IPS-20b (cell line): ENCODE data around the gene TENM4.

ENCODE experiments used
- H3K27ac ChIP-seq: one replicate; pipeline ENCODE4 v1.5.1; 2013; ENCODE audit warnings: low read length
- H3K27me3 ChIP-seq: 2 replicates; pipeline ENCODE4 v1.6.1; 2013; ENCODE audit warnings: mild to moderate bottlenecking, low read length, inconsistent platforms; ENCODE audit not compliant: insufficient read depth
- H3K36me3 ChIP-seq: 2 replicates; pipeline ENCODE4 v1.6.1; 2013; ENCODE audit warnings: low read depth, mild to moderate bottlenecking, inconsistent platforms, low read length, moderate library complexity; ENCODE audit not compliant: insufficient read depth
- H3K4me1 ChIP-seq: 2 replicates; pipeline ENCODE4 v1.6.1; 2013; ENCODE audit warnings: mild to moderate bottlenecking, control low read depth, inconsistent platforms, low read length, moderate library complexity; ENCODE audit not compliant: insufficient read depth
- H3K4me3 ChIP-seq: 2 replicates; pipeline ENCODE4 v1.5.1; 2013; ENCODE audit warnings: mild to moderate bottlenecking, low read length, inconsistent platforms
- H3K9ac ChIP-seq: 2 replicates; pipeline ENCODE4 v1.6.1; 2013; ENCODE audit warnings: low read depth, mild to moderate bottlenecking, inconsistent platforms, low read length, moderate library complexity
- H3K9me3 ChIP-seq: 2 replicates; pipeline ENCODE4 v1.6.1; 2013; ENCODE audit warnings: mild to moderate bottlenecking, low read depth, low read length, inconsistent platforms; ENCODE audit not compliant: insufficient read depth

The TENM4 gene

DNA sequence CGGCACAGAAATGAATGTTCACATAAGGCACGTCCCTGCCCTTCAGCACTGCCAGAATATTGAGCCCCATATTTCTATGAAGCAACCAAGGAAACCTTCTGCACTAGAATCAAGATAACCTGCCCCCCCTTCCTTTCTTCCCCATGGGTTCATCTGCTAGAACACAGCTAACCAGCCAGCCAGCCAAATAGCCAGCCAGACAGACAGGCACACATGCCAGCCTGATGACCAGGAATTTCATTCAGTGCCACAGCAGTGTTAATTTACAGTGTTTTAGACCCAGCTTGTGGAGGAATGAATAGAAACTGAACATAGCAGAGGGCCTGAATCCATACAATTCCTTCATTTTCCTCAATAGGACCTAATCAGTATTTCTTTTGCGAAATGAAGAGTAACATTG is 57.0 kb downstream of the TENM4 start:
- Histone ChIP-seq H3K27me3 (no peaks in the 10 kb centered on the region), H3K4me3 (no peak overlapping the region), H3K4me1 (peaks cover 6% of the 10 kb centered on the region; the same call in 1 of the 2 replicates), H3K36me3 (no peaks in the 10 kb centered on the region), H3K27ac (no peak overlapping the region), H3K9me3 (no peaks in the 10 kb centered on the region), H3K9ac (no peak overlapping the region)

GRCh38 chr11:79382301-79383050 is 58.4 kb downstream of the TENM4 start:
- Histone ChIP-seq H3K9ac (no peak overlapping the region), H3K27me3 (no peaks in the 10 kb centered on the region), H3K4me1 (peaks cover 14% of the 10 kb centered on the region; the same call in 1 of the 2 replicates), H3K36me3 (no peaks in the 10 kb centered on the region), H3K4me3 (no peak overlapping the region), H3K9me3 (no peaks in the 10 kb centered on the region), H3K27ac (no peak overlapping the region)

- no peaks in the 10 kb centered on the region for H3K27me3 ChIP-seq
- H3K9ac ChIP-seq, result no peak overlapping the region
- peaks cover 4% of the 10 kb centered on the region; the same call in 1 of the 2 replicates for H3K9me3 ChIP-seq
- H3K4me3 ChIP-seq, result no peak overlapping the region
- peaks cover 24% of the 10 kb centered on the region for H3K4me1 ChIP-seq
- no peak overlapping the region for H3K27ac ChIP-seq
- no peaks in the 10 kb centered on the region for H3K36me3 ChIP-seq
Measured at GRCh38 chr11:79381036-79381435, 59.8 kb downstream of the TENM4 start.

- H3K27ac ChIP-seq, result no peak overlapping the region
- H3K4me3 ChIP-seq, result no peak overlapping the region
- H3K9ac ChIP-seq, result no peak overlapping the region
- no peaks in the 10 kb centered on the region for H3K27me3 ChIP-seq
- no peaks in the 10 kb centered on the region for H3K36me3 ChIP-seq
- peaks cover 43% of the 10 kb centered on the region for H3K4me1 ChIP-seq
- peaks cover 4% of the 10 kb centered on the region; the same call in 1 of the 2 replicates for H3K9me3 ChIP-seq
Measured at GRCh38 chr11:79377406-79377805, 63.4 kb downstream of the TENM4 start.

- peak overlapping the region; percentile 52; the same call in 1 of the 2 replicates for H3K4me3 ChIP-seq
- H3K27ac ChIP-seq, result no peak overlapping the region
- H3K36me3 ChIP-seq, result no peaks in the 10 kb centered on the region
- H3K9ac ChIP-seq, result peak overlapping the region; percentile 27; the same call in 1 of the 2 replicates
- H3K4me1 ChIP-seq, result peaks cover 43% of the 10 kb centered on the region
- H3K27me3 ChIP-seq, result no peaks in the 10 kb centered on the region
- H3K9me3 ChIP-seq, result peaks cover 4% of the 10 kb centered on the region; the same call in 1 of the 2 replicates
Measured at GRCh38 chr11:79375818-79376550, 64.8 kb downstream of the TENM4 start.

GRCh38 chr11:79374727-79375126 is 66.1 kb downstream of the TENM4 start:
- no peaks in the 10 kb centered on the region for H3K27me3 ChIP-seq
- H3K4me1 ChIP-seq, result peaks cover 43% of the 10 kb centered on the region
- H3K27ac ChIP-seq, result no peak overlapping the region
- no peaks in the 10 kb centered on the region for H3K36me3 ChIP-seq
- no peak overlapping the region for H3K4me3 ChIP-seq
- no peak overlapping the region for H3K9ac ChIP-seq
- H3K9me3 ChIP-seq, result peaks cover 4% of the 10 kb centered on the region; the same call in 1 of the 2 replicates

- Histone ChIP-seq H3K4me1 (peaks cover 28% of the 10 kb centered on the region), H3K9ac (no peak overlapping the region), H3K27me3 (no peaks in the 10 kb centered on the region), H3K4me3 (no peak overlapping the region), H3K27ac (no peak overlapping the region), H3K9me3 (peaks cover under 1% of the 10 kb centered on the region; the same call in 1 of the 2 replicates), H3K36me3 (no peaks in the 10 kb centered on the region)
Measured at GRCh38 chr11:79371724-79372123, 69.1 kb downstream of the TENM4 start.

- H3K4me3 ChIP-seq, result no peak overlapping the region
- no peaks in the 10 kb centered on the region for H3K9me3 ChIP-seq
- H3K27ac ChIP-seq, result no peak overlapping the region
- no peaks in the 10 kb centered on the region for H3K36me3 ChIP-seq
- no peaks in the 10 kb centered on the region for H3K27me3 ChIP-seq
- H3K9ac ChIP-seq, result no peak overlapping the region
- H3K4me1 ChIP-seq, result peaks cover 24% of the 10 kb centered on the region
Measured at GRCh38 chr11:79371152-79371551, 69.7 kb downstream of the TENM4 start.

DNA sequence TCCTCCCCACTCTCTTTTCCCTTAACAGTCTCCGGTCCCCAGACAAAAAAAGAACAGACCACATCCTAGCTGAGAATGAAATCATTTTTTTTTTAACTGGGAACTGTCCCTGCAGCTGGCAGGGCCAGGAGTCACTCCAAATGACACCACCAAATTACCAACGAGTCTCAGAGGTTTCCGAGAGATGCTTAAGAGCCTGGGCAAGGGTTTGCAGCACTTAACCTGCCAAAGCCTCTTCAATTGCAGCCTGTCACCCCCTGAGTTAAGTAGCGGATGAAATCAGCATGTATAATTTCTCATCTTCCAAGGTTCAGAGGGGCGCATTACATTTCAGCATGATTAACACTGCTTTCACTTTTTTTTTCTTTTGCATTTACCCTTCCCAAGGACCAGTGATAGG is 71.8 kb downstream of the TENM4 start:
- Histone ChIP-seq H3K9me3 (no peaks in the 10 kb centered on the region), H3K27ac (no peak overlapping the region), H3K9ac (no peak overlapping the region), H3K36me3 (no peaks in the 10 kb centered on the region), H3K4me1 (peaks cover 4% of the 10 kb centered on the region; the same call in 1 of the 2 replicates), H3K27me3 (no peaks in the 10 kb centered on the region), H3K4me3 (no peak overlapping the region)

GRCh38 chr11:79367844-79368243 is 73.0 kb downstream of the TENM4 start:
- no peaks in the 10 kb centered on the region for H3K27me3 ChIP-seq
- H3K4me1 ChIP-seq, result peaks cover 3% of the 10 kb centered on the region; the same call in 1 of the 2 replicates
- H3K4me3 ChIP-seq, result no peak overlapping the region
- no peak overlapping the region for H3K27ac ChIP-seq
- no peaks in the 10 kb centered on the region for H3K9me3 ChIP-seq
- no peaks in the 10 kb centered on the region for H3K36me3 ChIP-seq
- no peak overlapping the region for H3K9ac ChIP-seq

DNA sequence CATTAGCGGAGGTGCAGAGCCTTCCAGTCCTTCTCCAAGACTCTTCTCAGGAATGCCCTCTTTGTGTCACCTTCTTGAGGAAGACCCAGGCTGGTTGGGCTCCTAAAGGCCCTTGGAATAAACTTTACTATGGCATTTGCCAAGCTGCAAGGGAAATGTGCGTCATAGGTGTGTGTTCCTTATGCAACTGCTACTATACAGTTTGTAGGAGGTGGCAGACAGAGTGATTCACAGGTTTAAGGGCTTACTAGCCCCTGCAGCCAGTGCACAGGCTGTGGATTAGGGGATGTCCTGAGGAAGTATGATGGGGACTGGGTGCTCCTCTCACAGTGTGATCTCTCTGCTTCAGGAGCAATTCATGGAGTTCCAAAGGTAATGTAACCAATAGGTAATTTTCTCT is 74.6 kb downstream of the TENM4 start:
- no peak overlapping the region for H3K27ac ChIP-seq
- H3K4me1 ChIP-seq, result peaks cover 3% of the 10 kb centered on the region; the same call in 1 of the 2 replicates
- no peak overlapping the region for H3K4me3 ChIP-seq
- H3K9ac ChIP-seq, result no peak overlapping the region
- H3K9me3 ChIP-seq, result no peaks in the 10 kb centered on the region
- H3K27me3 ChIP-seq, result no peaks in the 10 kb centered on the region
- H3K36me3 ChIP-seq, result no peaks in the 10 kb centered on the region
